ENCODE measurements around the gene PPDPF. TPM values are rescaled to one million over a fixed set of nuclear protein-coding genes. Genes with fewer than 3 reads are reported as not detected.

PPDPF gene
- total RNA-seq, 1 donor = 38.4 TPM

DNA sequence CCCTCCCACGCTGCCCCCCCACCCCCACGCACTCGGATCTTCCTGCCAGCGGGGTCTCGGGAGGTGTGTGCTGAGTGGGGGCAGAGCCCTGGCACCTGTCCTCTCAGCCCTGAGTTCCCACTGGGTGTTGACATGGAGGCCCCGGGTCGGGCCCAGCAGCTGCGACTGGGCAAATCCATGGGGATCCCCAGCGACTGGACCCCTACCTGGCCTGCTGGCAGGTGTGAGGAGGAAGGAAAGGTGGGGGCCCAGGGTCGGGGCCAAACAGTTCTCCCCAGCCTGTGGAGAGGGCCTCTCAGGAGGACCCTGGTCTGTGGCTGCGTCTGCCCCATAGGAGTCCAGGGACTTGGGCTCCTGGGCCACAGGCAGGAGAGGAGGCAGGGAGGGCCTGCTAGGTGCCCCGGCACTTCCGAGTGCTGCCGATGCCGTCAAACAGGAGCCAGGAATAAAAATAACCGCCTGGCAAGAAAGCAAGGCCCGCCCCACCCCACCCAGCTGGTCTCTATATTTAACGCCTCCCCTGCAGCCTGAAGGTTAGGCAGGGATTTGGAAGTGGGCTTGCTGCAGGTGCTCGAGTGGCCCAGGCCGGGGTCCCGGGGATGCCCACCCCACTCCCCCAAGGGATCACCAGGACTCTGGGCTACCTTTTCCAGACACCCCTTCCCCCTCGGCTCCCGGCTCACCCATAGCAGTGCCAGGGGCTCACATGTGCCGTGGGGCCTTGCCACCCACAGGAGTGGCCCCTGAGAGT is 20.2 kb upstream of the PPDPF start:
- DNase-seq (ENCODE audit: low read depth) = no peak
- H3K4me3 ChIP-seq (ENCODE audit: low read depth, low read length) = no peak overlapping the region
- TF ChIP-seq, protein P1, sequence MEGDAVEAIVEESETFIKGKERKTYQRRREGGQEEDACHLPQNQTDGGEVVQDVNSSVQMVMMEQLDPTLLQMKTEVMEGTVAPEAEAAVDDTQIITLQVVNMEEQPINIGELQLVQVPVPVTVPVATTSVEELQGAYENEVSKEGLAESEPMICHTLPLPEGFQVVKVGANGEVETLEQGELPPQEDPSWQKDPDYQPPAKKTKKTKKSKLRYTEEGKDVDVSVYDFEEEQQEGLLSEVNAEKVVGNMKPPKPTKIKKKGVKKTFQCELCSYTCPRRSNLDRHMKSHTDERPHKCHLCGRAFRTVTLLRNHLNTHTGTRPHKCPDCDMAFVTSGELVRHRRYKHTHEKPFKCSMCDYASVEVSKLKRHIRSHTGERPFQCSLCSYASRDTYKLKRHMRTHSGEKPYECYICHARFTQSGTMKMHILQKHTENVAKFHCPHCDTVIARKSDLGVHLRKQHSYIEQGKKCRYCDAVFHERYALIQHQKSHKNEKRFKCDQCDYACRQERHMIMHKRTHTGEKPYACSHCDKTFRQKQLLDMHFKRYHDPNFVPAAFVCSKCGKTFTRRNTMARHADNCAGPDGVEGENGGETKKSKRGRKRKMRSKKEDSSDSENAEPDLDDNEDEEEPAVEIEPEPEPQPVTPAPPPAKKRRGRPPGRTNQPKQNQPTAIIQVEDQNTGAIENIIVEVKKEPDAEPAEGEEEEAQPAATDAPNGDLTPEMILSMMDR (IDR thresholded peaks at IDR 0.05; ENCODE audit: insufficient read depth, low read depth, low read length) = no peak

DNA sequence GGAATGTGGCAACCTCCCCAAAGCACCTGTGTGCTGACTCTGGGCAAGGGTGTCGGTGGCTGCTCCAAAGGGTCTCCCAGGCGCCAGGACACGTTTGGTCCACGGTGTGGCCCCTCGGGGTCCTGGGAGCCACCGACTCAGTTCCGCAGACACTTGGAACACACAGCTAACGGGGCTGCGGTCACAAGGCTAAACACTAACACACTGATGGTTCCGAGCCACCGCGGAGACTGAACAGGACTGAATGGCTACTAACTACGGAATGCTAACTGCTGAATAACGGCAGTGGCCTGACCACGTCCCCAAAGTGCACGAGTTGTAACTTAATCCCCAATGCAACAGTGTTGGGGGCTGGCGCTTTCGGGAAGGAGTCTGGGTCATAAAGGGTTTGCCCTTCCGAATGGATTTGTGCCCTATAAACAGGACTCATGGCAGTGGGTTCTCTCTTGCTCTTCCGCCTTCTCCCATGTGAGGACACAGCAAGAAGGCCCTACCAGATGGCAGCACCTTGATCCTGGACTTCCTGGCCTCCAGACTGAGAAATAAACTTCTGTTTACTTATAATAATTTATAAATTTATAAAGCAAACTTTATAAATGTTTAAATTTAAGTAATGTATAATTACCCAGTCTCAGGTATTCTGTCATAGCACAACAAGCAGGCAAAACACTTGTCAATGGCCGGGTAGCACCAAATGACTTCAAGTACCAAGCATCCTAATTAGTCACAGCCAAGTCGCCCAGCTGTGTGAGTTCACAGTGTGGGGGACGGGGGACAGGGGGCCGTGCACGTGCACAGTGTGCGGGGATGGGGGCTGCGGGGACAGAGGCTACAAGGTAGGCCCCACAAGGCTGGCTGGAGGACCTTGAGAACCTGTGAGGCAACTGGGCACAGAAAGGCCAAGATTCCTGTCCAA is 19.4 kb upstream of the PPDPF start:
- DNase-seq (ENCODE audit: low read depth) = no peak
- TF ChIP-seq, protein P1 (IDR thresholded peaks at IDR 0.05; ENCODE audit: insufficient read depth, low read depth, low read length) = no peak
- H3K4me3 ChIP-seq (ENCODE audit: low read depth, low read length) = no peak overlapping the region

DNA sequence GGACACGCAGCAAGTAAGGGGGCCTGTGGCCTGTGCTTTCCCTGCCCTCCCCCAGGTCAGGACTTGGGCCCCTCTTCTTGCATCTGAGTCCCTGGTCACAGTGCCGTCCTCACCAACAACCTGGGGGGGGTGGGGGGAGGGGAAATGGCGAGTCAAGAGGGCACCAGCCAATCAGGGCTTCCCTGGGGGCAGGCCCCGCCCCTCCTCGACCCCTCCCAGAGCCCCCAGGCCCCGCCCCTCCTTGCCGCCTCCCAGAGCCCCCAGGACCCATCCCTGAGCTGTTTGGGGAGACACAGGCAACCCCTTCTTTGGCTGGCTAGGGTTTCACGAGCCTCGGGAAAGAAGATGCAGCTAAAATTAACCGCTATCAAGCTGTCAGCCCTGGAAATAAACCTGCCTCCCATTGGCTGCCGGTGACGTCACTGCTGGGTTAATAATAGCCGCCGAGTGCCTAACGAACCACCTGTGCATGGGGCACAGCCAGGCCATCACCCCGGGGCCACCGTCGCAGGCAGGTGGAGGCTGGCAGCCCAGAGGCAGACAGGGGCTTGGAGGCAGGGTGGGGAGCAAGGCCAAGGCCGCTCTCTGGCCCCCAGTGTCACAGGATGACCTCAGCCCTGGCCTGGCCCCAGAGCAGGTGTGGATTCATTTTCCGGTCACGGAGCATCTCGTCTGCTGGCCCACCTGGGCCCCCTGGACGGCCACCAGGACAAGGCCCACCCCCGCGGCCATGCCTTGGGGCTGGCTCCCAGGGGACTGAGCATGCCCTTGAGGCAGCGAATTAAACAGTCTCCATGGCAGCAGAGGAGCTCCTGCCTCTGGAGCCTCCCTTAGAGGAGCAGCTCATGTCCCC is 18.5 kb upstream of the PPDPF start:
- TF ChIP-seq, protein P1 (IDR thresholded peaks at IDR 0.05; ENCODE audit: insufficient read depth, low read depth, low read length) = no peak
- DNase-seq (ENCODE audit: low read depth) = no peak
- no peak overlapping the region for H3K4me3 ChIP-seq (ENCODE audit: low read depth, low read length)

DNA sequence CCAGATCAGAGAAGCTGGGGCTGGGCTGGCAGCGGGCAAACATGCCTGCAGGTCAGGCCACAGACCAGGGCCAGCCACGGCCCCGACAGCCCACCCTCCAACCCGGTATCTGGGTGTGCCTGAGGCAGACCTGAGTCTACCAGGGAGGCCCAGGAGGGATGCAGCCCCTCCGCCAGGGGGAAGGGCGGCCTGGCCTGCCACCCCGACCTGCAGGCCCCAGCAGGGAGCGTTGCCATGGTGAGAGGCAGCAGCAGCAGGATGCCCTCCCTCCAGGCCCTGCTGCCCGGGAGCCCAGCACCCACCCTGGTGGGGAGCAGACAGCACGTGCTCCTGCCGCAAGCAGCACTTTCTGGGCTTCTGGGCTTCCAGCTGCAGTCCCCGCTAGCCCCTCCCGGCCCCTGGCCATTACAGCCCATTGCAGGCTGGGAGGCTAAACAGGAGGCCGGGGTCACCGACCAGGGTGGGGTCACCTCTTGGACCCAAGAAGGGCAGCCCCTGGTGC is 17.8 kb upstream of the PPDPF start:
- H3K4me3 ChIP-seq (ENCODE audit: low read depth, low read length) = no peak overlapping the region
- TF ChIP-seq, protein P1 (IDR thresholded peaks at IDR 0.05; ENCODE audit: insufficient read depth, low read depth, low read length) = no peak
- no peak for DNase-seq (ENCODE audit: low read depth)

DNA sequence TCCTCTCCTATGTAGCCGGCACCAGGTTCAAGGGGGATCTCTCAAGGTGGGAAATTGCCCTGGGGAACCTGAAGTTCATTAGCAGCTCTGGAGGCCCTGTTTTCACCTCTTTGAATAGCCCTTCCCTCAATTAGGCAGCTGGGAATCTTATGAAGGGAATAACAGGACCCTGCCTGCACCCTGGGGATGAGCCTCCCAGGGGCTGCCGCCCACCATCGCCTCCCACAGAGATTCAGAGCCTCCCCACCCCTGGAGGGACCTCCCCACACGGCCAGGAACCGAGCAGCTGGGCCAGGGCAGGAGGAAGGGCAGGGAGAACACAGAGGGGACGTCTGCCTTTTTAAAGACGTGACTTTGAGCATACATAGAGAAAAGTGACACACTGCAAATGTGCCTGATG is 17.0 kb upstream of the PPDPF start:
- TF ChIP-seq, protein P1 (IDR thresholded peaks at IDR 0.05; ENCODE audit: insufficient read depth, low read depth, low read length) = no peak
- DNase-seq (ENCODE audit: low read depth) = no peak
- H3K4me3 ChIP-seq (ENCODE audit: low read depth, low read length) = no peak overlapping the region

DNA sequence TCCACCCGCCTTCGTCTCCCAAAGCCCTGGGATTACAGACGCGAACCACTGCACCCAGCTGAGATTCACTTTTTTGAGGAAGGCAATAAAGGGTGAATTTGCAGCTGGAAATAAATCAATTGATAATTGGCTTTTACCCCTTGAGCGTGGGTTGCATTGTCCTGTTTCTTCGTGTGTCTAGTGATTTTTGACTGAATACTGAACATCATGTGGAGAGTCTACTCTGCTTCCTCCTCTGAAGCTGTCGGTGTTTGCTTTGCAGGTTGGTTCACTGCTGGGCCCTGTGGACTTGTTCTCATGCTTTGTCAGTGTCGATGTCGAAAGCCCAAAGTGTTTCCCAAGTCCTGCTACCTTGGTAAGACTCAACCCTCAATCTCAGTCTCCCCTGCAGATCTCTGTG is 15.9 kb upstream of the PPDPF start:
- no peak overlapping the region for H3K4me3 ChIP-seq (ENCODE audit: low read depth, low read length)
- DNase-seq (ENCODE audit: low read depth) = no peak
- TF ChIP-seq, protein P1 (IDR thresholded peaks at IDR 0.05; ENCODE audit: insufficient read depth, low read depth, low read length) = no peak

Measured in fibroblast of villous mesenchyme (primary cell).